Adrenal gland (tissue), 5 donors: ENCODE results near the gene TNS4.

Experiments used
- POLR2A ChIP-seq, 2 donors: fragments of 450-650 bp; IDR thresholded peaks; one replicate each; pipeline ENCODE4 v1.6.1; 2017; ENCODE audit warnings: antibody characterized with exemption in 2 of 2, mild to moderate bottlenecking in 2 of 2, moderate library complexity in 1 of 2
- TF ChIP-seq, protein P1 (sequence below), 6 experiments: fragments of 450-650 bp in 4 of 6; fragments of 200-600 bp in 2 of 6; sonication (generic) in 1 of 6; IDR thresholded peaks; 1 replicate in 5 of 6; 2 replicates in 1 of 6; pipeline versions ENCODE4 v1.5.1 to v1.8.0; 2016 to 2021; ENCODE audit warnings: antibody characterized with exemption in 6 of 6, mild to moderate bottlenecking in 2 of 6, moderate library complexity in 1 of 6
- donor health status: DM: no; HTN: no; CAD: no.

DNA sequence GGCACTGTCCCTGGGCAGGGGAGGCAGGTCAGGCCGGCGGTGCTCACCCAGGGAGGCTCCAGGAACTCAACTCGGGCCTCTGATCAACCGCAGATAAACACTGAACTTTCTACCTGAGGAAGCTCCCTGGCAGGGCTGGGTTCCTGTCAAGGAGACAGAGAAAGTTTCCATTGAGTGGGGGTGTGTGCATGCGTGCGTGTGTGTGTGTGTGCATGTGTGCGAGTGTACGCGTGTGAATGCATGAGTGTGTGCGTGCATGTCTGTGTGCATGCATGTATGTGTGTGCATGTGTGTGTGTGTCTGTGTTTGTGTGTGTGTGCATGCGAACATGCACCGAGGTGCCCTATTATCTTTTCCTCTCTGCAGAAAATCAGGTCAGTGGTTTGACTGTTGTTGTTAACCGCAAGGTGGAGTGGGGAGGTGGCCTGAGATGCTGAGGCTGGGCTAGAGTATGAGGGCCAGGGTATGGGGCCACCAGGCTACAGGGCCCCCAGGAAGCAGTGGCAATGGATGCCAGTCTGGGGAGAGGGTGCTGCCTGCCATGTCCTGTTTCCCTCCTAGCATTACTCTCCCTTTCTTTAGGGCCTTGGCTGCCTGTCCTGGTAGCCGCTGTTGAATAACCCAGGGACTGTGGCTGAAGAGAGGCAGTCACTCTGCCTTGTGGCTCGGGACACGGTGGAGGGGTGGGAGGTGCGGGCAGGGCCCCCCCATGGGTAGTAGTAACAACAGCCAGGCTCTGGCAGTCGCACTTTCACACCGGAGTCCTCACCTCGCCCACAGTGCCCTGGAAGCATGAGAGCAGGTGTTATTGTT lies 39.8 kb upstream of the TNS4 start:
- TF ChIP-seq, protein P1, sequence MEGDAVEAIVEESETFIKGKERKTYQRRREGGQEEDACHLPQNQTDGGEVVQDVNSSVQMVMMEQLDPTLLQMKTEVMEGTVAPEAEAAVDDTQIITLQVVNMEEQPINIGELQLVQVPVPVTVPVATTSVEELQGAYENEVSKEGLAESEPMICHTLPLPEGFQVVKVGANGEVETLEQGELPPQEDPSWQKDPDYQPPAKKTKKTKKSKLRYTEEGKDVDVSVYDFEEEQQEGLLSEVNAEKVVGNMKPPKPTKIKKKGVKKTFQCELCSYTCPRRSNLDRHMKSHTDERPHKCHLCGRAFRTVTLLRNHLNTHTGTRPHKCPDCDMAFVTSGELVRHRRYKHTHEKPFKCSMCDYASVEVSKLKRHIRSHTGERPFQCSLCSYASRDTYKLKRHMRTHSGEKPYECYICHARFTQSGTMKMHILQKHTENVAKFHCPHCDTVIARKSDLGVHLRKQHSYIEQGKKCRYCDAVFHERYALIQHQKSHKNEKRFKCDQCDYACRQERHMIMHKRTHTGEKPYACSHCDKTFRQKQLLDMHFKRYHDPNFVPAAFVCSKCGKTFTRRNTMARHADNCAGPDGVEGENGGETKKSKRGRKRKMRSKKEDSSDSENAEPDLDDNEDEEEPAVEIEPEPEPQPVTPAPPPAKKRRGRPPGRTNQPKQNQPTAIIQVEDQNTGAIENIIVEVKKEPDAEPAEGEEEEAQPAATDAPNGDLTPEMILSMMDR (IDR thresholded peaks at IDR 0.05) = no peak
- no peak for TF ChIP-seq POLR2A (IDR thresholded peaks at IDR 0.05)
